GM18951 (cell line): ENCODE results near the gene PAAF1.

Experiments used
- POLR2A ChIP-seq: IDR thresholded peaks from 4 replicates; pipeline ENCODE4 v1.6.1; 2011; ENCODE audit warnings: mild to moderate bottlenecking; ENCODE audit not compliant: insufficient read length, insufficient read depth; ENCODE audit errors: extremely low read depth
- in situ Hi-C: fragments of 300-500 bp; cut with MboI; formaldehyde crosslinking; loops from one replicate; pipeline ENCODE4 v1.12.0; 2022; ENCODE audit warnings: low sequenced_read_pairs, mixed read lengths, inconsistent platforms; ENCODE audit not compliant: unreplicated experiment

Gene PAAF1

GRCh38 chr11:73944085-73944484, 67.3 kb downstream of the PAAF1 start:
- TF ChIP-seq POLR2A, result no peak
- in situ Hi-C loops, result no loop called here

- in situ Hi-C loops, result no loop called here
- no peak for TF ChIP-seq POLR2A
These were observed 68.1 kb downstream of the PAAF1 start for GRCh38 chr11:73944901-73945300.

GRCh38 chr11:73945396-73945795, 68.6 kb downstream of the PAAF1 start:
- in situ Hi-C loops, result no loop called here
- no peak for TF ChIP-seq POLR2A

- in situ Hi-C loops, result no loop called here
- TF ChIP-seq POLR2A, result no peak
These were observed 70.1 kb downstream of the PAAF1 start for GRCh38 chr11:73946798-73947458.

- no peak for TF ChIP-seq POLR2A
- in situ Hi-C loops, result no loop called here
These were observed 72.4 kb downstream of the PAAF1 start for GRCh38 chr11:73949246-73949645.

GRCh38 chr11:73949912-73950311, 73.1 kb downstream of the PAAF1 start:
- no peak for TF ChIP-seq POLR2A
- in situ Hi-C loops, result no loop called here

GRCh38 chr11:73950869-73951710, 74.3 kb downstream of the PAAF1 start, which contains the start of gene DNAJB13:
DNAJB13 (plus strand) TSS chr11:73951026; CDS start chr11:73951070, 44 bp downstream.
- in situ Hi-C loops, result no loop called here
- no peak for TF ChIP-seq POLR2A

- TF ChIP-seq POLR2A, result no peak
- in situ Hi-C loops, result no loop called here
These were observed 75.0 kb downstream of the PAAF1 start for GRCh38 chr11:73951797-73952196.

GRCh38 chr11:73956876-73957653, 80.3 kb downstream of the PAAF1 start:
- in situ Hi-C loops, result no loop called here

GRCh38 chr11:73957654-73958361, 81.0 kb downstream of the PAAF1 start:
- no peak for TF ChIP-seq POLR2A
- in situ Hi-C loops, result no loop called here

More at GRCh38 chr11:73956876-73957653, 80.3 kb downstream of the PAAF1 start:
- no peak for TF ChIP-seq POLR2A

- TF ChIP-seq POLR2A, result no peak
- in situ Hi-C loops, result no loop called here
These were observed 81.8 kb downstream of the PAAF1 start for GRCh38 chr11:73958521-73959141.

GRCh38 chr11:73961321-73961720, 84.5 kb downstream of the PAAF1 start:
- TF ChIP-seq POLR2A, result no peak
- in situ Hi-C loops, result no loop called here
